Central memory CD4-positive, alpha-beta T cell (primary cell): ENCODE data around the gene IGF2R.
A peak's percentile ranks its signal among the peaks of the same experiment; 100 is the strongest.

Source experiments
- DNase-seq: peaks from one replicate; pipeline ENCODE4 v3.0.0; 2022

The IGF2R gene

GRCh38 chr6:159976686-159977254 lies 7.9 kb downstream of the IGF2R start:
- no peak for DNase-seq

GRCh38 chr6:159977255-159977903 lies 8.5 kb downstream of the IGF2R start:
- no peak for DNase-seq

DNA sequence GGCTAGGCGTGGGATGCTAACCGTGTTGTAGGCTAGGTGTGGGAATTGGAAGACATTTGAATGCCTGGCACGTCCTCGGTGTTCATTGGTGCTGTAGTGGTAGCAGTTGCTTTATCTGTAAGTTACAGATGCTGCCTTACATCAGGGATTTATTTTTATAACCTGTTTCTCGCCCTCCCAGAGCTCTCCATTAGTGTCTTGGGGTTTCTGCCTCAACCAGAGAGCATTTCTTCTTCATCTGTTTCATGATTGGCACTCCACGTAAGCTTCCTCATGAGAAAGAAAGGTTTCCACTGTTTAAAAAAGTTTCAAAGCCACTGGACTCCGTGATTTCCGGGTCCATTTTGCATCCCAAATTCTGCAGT lies 9.0 kb downstream of the IGF2R start:
- DNase-seq, result no peak

GRCh38 chr6:159978291-159979135 lies 9.6 kb downstream of the IGF2R start:
- DNase-seq, result peak; percentile 19

GRCh38 chr6:159979136-159979874 lies 10.4 kb downstream of the IGF2R start:
- DNase-seq, result no peak

DNA sequence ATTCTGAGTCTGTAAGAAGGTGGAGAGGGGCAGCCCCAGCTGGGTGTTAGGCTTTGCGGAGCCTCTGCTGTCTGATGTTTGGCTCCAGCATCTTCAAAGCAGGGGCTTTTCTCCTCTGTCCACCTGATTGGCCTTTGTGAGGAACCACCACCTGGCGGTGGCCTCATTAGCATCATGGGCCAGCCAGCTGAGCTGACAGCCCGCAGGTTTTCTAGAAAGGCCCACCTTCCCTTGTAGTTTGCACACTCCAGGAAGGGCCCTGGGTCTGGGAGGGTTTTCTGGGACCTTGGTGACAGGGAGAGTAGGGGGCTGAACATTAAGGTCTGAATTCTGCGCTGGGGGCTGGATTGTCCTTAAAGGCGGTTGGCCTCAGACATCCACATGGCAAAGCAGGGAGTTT lies 11.6 kb downstream of the IGF2R start:
- no peak for DNase-seq

- DNase-seq, result no peak
Observed at GRCh38 chr6:159981071-159981402, 12.2 kb downstream of the IGF2R start.

GRCh38 chr6:159981403-159982245 lies 12.7 kb downstream of the IGF2R start:
- DNase-seq, result peak; percentile 37

DNA sequence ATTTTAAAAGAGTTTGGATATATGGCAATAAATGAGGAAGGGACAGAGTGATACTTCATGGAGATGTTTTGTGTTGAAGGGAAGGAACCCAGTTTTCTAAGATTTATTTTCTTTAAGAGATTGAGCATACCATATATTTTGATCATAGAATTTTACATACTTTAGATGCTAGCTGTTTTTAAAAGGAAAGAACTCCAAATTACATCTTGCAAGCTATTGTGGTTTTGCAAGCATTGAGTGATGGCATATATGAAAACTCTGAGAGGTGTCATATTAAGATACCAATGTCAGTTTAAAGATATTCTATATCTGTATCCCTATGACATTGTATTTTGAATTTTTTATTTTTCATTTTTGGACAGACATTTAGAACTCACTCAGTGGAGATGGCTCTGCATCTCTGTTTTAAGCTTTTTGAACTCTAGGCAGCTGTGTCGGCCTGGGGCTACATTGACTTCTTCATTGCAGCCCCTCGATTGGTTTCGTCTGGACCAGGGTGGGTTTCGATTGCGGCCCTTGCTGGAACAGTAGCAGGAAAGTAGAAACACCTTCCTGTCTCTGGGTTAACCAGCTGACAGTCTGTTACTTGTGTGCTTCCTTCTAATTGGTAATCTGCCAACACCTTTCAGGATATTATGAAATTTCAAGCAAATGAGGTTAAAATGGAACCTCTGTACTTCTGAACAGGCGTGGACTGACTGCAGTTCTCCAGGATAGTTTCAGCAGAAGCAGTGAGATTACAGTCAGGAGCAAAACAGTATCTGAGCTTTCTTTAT lies 14.0 kb downstream of the IGF2R start:
- DNase-seq, result peak; percentile 23

GRCh38 chr6:159983641-159984080 lies 14.8 kb downstream of the IGF2R start:
- DNase-seq, result no peak

GRCh38 chr6:159984268-159984786 lies 15.4 kb downstream of the IGF2R start:
- no peak for DNase-seq

DNA sequence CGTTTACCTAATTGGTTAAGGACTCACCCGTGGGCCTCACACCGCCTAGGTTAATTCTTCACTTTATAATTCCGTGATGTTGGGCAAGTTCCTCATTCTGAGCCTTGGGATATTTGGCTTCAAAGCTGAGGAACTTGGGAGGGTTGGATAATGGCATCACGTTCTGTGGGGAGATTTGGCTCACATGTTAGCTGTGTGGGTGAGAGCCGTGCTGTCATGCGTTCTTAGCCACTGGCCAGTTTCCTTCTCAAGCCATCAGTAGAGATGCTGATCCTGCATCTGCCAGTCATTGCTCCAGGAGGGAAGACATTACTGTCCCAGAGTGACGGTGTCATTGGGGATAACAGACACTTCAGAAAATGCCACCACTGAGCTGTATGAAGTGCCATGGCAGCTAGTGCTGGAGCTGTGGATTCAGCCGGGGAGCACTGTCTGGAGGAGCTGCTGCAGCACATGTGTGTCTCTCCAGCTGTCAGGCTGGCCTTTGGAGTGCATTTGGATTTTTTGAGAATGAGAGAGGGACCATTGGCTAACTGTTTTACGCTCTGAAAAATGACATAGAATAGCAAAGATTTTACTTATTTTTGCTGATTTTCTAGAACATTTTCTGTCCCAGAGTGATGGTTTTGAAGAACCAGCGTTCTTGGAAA lies 16.5 kb downstream of the IGF2R start:
- no peak for DNase-seq

DNA sequence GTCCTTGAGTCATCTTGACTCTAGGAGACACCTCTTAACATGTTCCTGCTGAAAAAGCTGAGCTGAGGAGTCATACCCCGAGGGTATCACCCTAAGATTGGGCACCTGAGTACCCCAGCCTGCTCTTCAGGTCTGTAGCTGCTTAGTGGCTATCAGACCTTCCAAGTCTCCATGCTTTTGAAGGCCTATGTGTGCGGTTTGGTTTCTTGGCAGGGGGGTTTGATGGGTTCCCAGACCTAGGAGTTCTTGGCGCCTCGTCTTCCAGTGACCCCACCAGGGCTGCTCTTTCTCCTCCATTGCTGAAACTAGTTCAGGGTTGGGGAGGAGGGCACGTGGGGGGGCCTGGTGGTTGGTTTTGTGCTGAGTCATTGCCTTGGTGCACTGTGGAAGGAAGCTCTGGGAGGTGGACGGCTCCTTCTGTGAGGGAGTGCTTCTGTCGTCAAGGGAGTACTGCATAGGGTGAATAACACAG lies 20.1 kb downstream of the IGF2R start:
- DNase-seq, result no peak

GRCh38 chr6:159989492-159990480 lies 20.9 kb downstream of the IGF2R start:
- no peak for DNase-seq

GRCh38 chr6:159992366-159992765 lies 23.5 kb downstream of the IGF2R start:
- DNase-seq, result no peak

GRCh38 chr6:159995405-159995804 lies 26.5 kb downstream of the IGF2R start:
- no peak for DNase-seq

DNA sequence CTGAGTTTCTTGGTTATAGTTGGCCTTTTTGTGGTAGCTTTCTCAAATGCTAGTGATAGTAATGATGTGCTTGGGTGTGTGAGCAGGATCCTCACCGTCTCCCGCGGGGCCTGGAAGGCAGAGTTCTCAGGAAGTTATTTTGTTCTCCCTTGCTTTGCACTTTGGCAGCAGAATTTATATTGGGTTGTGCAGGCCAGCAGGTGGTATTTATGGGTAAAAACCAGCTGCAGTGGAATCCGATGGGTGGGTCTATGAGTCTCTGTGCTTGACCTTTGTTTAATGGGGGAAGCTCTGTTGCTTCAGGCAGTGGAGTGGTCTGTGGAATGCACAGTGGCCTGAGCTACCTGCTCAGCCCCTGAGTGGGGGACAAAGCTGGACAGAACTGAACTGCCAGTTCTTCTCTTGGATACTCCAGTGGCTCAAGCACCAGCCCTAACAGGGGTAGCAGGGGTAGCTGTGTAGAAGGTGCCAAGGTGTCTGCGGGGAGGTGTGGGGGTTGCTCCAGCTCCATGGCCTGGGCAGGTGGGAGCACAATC lies 27.3 kb downstream of the IGF2R start:
- no peak for DNase-seq

DNA sequence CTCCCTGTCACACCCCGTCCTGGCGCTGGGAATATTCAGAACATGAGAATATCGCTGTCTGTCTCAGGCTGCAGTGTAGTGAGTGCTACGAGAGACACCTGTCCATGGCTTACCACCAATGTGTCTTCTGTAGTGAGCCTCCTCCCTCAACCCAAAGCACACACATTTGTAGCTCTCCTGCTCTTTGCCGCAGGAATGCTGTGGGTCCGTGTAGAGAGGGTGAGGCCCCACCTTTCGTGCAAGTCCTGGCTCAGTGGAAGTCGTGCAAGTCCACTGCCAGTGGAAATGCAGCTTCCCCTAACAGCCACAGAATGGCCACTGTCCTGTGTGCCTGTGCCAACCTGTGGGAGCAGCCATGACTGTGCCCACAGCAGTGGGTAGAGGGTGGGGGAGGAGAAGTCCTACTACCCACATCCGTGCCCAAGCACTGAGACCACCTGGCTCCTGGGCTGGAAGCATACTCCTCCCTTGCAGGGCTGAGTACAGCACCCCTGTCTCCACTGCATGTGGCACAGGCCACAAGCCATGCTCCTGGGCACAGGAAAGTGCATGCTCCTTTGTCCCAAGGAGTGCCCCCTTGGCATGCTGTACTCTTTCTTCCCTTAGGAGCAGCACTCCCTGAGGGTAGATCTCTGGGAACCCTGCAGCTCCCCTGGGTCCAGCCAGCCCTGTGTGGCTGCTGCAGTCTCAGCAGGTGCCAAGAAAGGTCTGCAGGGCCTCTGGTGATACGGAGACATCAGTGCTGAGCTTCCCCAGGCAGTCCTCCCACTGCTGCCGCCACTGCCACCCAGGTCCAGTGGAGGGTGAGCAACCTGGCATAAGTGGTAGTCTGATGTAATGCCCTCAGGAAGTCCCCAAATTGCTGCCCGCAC lies 28.0 kb downstream of the IGF2R start:
- no peak for DNase-seq
